ENCODE results near the gene ACBD5. TPM values are rescaled to one million over a fixed set of nuclear protein-coding genes. Genes with fewer than 3 reads are reported as not detected.
A peak's percentile ranks its signal among the peaks of the same experiment; 100 is the strongest.
"Not testable (repeated sequence)": the region's sequence is repeated elsewhere in the genome, so short reads cannot be mapped to it uniquely, and the experiment has no call there.

ACBD5 gene
- total RNA-seq, 1 donor from 2014 or later, result 18.2 TPM

GRCh38 chr10:27242473-27242950 is 1.9 kb upstream of the ACBD5 start:
- Histone ChIP-seq H3K36me3 (ENCODE audit: control insufficient read depth, insufficient read depth, low read length) (no peaks in the 10 kb centered on the region), H3K4me3 (ENCODE audit: low read depth, low read length) (peak overlapping the region; percentile 51), H3K27me3 (ENCODE audit: control insufficient read depth, insufficient read depth, low read length) (no peaks in the 10 kb centered on the region)
- FAIRE-seq (no peak), DNase-seq (ENCODE audit: low read depth) (no peak)
- TF ChIP-seq, protein P1, sequence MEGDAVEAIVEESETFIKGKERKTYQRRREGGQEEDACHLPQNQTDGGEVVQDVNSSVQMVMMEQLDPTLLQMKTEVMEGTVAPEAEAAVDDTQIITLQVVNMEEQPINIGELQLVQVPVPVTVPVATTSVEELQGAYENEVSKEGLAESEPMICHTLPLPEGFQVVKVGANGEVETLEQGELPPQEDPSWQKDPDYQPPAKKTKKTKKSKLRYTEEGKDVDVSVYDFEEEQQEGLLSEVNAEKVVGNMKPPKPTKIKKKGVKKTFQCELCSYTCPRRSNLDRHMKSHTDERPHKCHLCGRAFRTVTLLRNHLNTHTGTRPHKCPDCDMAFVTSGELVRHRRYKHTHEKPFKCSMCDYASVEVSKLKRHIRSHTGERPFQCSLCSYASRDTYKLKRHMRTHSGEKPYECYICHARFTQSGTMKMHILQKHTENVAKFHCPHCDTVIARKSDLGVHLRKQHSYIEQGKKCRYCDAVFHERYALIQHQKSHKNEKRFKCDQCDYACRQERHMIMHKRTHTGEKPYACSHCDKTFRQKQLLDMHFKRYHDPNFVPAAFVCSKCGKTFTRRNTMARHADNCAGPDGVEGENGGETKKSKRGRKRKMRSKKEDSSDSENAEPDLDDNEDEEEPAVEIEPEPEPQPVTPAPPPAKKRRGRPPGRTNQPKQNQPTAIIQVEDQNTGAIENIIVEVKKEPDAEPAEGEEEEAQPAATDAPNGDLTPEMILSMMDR (IDR thresholded peaks at IDR 0.05; ENCODE audit: insufficient read depth, low read length, severe bottlenecking), result no peak

GRCh38 chr10:27241652-27242472 is 1.3 kb upstream of the ACBD5 start:
- TF ChIP-seq, protein P1 (IDR thresholded peaks at IDR 0.05; ENCODE audit: insufficient read depth, low read length, severe bottlenecking), result peak; percentile 28
- no peaks in the 10 kb centered on the region for H3K36me3 ChIP-seq (ENCODE audit: control insufficient read depth, insufficient read depth, low read length)
- H3K27me3 ChIP-seq (ENCODE audit: control insufficient read depth, insufficient read depth, low read length), result no peaks in the 10 kb centered on the region
- peak overlapping the region; percentile 51 for H3K4me3 ChIP-seq (ENCODE audit: low read depth, low read length)
- FAIRE-seq (no peak), DNase-seq (ENCODE audit: low read depth) (peak; percentile 80)

- DNase-seq (ENCODE audit: low read depth) (peak; percentile 19), FAIRE-seq (no peak)
- peak overlapping the region; percentile 51 for H3K4me3 ChIP-seq (ENCODE audit: low read depth, low read length)
- no peaks in the 10 kb centered on the region for H3K27me3 ChIP-seq (ENCODE audit: control insufficient read depth, insufficient read depth, low read length)
- H3K36me3 ChIP-seq (ENCODE audit: control insufficient read depth, insufficient read depth, low read length), result no peaks in the 10 kb centered on the region
- TF ChIP-seq, protein P1 (IDR thresholded peaks at IDR 0.05; ENCODE audit: insufficient read depth, low read length, severe bottlenecking), result no peak
These were observed 534 bp upstream of the ACBD5 start for GRCh38 chr10:27241010-27241651.

DNA sequence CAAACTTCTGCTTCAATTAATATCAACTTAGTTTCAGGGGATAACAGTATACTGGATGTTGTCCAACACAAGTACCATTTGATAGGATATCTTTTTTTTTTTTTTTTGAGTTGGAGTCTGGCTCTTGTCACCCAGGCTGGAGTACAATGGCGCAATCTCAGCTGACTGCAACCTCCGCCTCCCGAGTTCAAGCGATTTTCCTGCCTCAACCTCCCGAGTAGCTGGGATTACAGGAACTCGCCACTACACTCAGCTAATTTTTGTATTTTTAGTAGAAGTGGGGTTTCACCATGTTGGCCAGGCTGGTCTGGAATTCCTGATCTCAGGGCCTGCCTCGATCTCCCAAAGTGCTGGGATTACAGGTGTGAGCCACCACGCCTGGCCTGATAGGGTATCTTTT is 3.1 kb downstream of the ACBD5 start:
- DNase-seq (ENCODE audit: low read depth); FAIRE-seq; H3K4me3 ChIP-seq (ENCODE audit: low read depth, low read length); H3K27me3 ChIP-seq (ENCODE audit: control insufficient read depth, insufficient read depth, low read length); H3K36me3 ChIP-seq (ENCODE audit: control insufficient read depth, insufficient read depth, low read length): not testable (repeated sequence)

- not testable (repeated sequence) for H3K4me3 ChIP-seq (ENCODE audit: low read depth, low read length); H3K36me3 ChIP-seq (ENCODE audit: control insufficient read depth, insufficient read depth, low read length); DNase-seq (ENCODE audit: low read depth); FAIRE-seq; H3K27me3 ChIP-seq (ENCODE audit: control insufficient read depth, insufficient read depth, low read length)
These were observed 3.9 kb downstream of the ACBD5 start for GRCh38 chr10:27236589-27237128.

GRCh38 chr10:27235706-27236105 is 4.9 kb downstream of the ACBD5 start:
- Histone ChIP-seq H3K4me3 (ENCODE audit: low read depth, low read length) (no peak overlapping the region), H3K27me3 (ENCODE audit: control insufficient read depth, insufficient read depth, low read length) (no peaks in the 10 kb centered on the region), H3K36me3 (ENCODE audit: control insufficient read depth, insufficient read depth, low read length) (no peaks in the 10 kb centered on the region)
- DNase-seq (ENCODE audit: low read depth), result no peak
- TF ChIP-seq, protein P1 (IDR thresholded peaks at IDR 0.05; ENCODE audit: insufficient read depth, low read length, severe bottlenecking), result no peak
- FAIRE-seq, result no peak

Data from bronchial epithelial cell (primary cell).